Mucosa of descending colon (tissue), 3 donors: ENCODE results near the gene GATC. TPM values are rescaled to one million over a fixed set of nuclear protein-coding genes. Genes with fewer than 3 reads are reported as not detected.
A peak's percentile ranks its signal among the peaks of the same experiment; 100 is the strongest.

Source experiments
- ATAC-seq: fragments of 200-7000 bp; cut with Tn5 transposase; one replicate; pipeline ENCODE4 v1.9.1; 2020; ENCODE audit warnings: mild to moderate bottlenecking, moderate library complexity
- DNase-seq, 3 donors: peaks; one replicate each; pipeline ENCODE4 v3.0.0-alpha.2; 2020
- H3K36me3 ChIP-seq: fragments of 200-600 bp; one replicate; pipeline ENCODE4 v1.8.0; 2021; ENCODE audit warnings: low read depth, mild to moderate bottlenecking
- H3K4me1 ChIP-seq: fragments of 200-600 bp; one replicate; pipeline ENCODE4 v1.8.0; 2021; ENCODE audit warnings: low read depth, mild to moderate bottlenecking
- H3K4me3 ChIP-seq: fragments of 200-600 bp; one replicate; pipeline ENCODE4 v1.8.0; 2021; ENCODE audit warnings: mild to moderate bottlenecking
- H3K9me3 ChIP-seq: fragments of 200-600 bp; one replicate; pipeline ENCODE4 v1.8.0; 2021; ENCODE audit warnings: mild to moderate bottlenecking
- CTCF ChIP-seq: fragments of 200-600 bp; IDR thresholded peaks from one replicate; pipeline ENCODE4 v1.8.0; 2022; ENCODE audit warnings: antibody characterized with exemption, mild to moderate bottlenecking
- intact Hi-C, 2 donors: fragments of 100-400 bp; cut with DNase I in 1 of 2; cut with micrococcal nuclease in 1 of 2; formaldehyde crosslinking; loops; one replicate each; pipeline versions ENCODE4 v1.11.0 to v1.11.1; 2022; cut with DNase I, micrococcal nuclease
- total RNA-seq, 3 donors: library from RNA; stranded (reverse); fragmentation: NEBNext Ultra II Directional in 2 of 3; extraction: Animal tissue kit (Norgen Biotek cat#: 25700) in 2 of 3; gene quantifications; one replicate each; pipeline versions ENCODE4 v1.2.1 to v1.2.4, GENCODE V29; 2021 to 2023
- donor health status: DM: no; HTN: no; CAD: no; lungs with moderate emphysema.
- donor health status: DM: no; HTN: no; CAD: no.
- donor health status: DM: no; HTN: yes; CAD: no.

Gene GATC
- total RNA-seq, 3 donors from 2014 or later = 20.6 to 29.5 (median 26.8) TPM

- Histone ChIP-seq H3K4me1 (no peaks in the 10 kb centered on the region), H3K9me3 (no peaks in the 10 kb centered on the region), H3K36me3 (no peaks in the 10 kb centered on the region), H3K4me3 (no peak overlapping the region)
- ATAC-seq (no peak), DNase-seq (no peak)
- no peak for TF ChIP-seq CTCF
- intact Hi-C loops = no loop called here
Observed at GRCh38 chr12:120473807-120474615, 27.8 kb downstream of the GATC start.

DNA sequence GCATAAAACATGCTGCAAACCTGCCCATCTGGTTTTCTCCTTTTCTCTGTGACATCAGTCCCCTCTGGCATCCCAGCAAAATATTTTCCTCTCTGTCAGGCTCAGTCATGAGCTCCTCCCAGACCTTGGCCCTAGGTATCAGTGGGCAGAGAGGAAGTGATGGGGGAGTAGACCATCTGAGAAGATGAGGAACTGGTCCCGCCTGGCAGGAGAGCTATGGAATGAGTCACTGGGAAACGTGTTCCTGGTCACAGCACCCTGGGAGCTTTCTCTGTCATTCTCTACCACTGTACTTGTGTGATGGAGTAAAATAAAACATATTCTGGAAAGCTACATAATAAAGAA is 28.3 kb downstream of the GATC start:
- H3K9me3 ChIP-seq = no peaks in the 10 kb centered on the region
- intact Hi-C loops = no loop called here
- H3K4me1 ChIP-seq = no peaks in the 10 kb centered on the region
- no peak for DNase-seq
- no peak overlapping the region for H3K4me3 ChIP-seq
- no peak for TF ChIP-seq CTCF
- ATAC-seq = peak; percentile 70
- H3K36me3 ChIP-seq = no peaks in the 10 kb centered on the region

DNA sequence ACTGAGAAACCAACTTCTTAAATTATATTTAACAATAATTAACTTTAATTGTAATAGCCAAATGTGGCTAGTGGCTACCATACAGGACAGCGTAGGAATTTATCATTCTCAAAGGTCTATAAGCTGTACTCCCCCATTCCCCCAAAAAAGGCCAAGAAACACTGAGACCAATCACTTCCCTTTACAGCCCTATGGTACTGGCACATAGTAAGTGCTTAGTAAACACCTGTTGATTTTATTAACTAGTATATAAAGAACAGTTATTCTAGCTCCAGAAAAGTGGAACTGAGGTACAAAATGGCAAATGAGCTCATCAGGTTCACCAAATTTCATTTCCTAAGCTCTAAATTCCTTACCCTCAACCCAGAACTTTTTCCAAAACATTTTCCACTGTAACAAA is 29.4 kb downstream of the GATC start:
- intact Hi-C loops = no loop called here
- no peak for TF ChIP-seq CTCF

DNA sequence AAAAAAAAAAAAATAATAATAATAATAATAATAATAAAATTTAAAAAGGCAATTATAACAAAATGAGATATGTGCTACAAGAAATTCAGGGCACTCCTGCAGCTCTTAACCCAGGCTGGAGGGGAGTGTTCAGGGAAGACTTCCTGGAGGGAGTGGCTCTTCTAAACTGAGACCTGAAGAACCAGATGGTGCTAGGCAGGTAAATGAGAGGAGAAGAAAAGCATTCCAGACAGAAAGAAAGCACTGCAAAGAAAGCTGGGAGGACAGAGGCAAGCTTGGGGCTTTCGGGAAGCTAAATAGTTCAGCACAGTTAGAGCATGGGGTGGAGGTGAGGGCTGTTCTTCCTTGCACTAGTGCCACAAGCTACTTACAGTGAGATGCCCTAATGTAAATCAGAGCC is 33.2 kb downstream of the GATC start:
- H3K36me3 ChIP-seq = no peaks in the 10 kb centered on the region
- H3K9me3 ChIP-seq = no peaks in the 10 kb centered on the region
- DNase-seq = no peak
- H3K4me1 ChIP-seq = no peaks in the 10 kb centered on the region
- peak; percentile 79 for ATAC-seq
- intact Hi-C loops = no loop called here
- H3K4me3 ChIP-seq = no peak overlapping the region
- TF ChIP-seq CTCF = no peak

More for the DNA sequence above, 29.4 kb downstream of the GATC start:
- Histone ChIP-seq H3K4me1 (no peaks in the 10 kb centered on the region), H3K4me3 (no peak overlapping the region), H3K36me3 (no peaks in the 10 kb centered on the region), H3K9me3 (no peaks in the 10 kb centered on the region)
- ATAC-seq (no peak), DNase-seq (no peak)

DNA sequence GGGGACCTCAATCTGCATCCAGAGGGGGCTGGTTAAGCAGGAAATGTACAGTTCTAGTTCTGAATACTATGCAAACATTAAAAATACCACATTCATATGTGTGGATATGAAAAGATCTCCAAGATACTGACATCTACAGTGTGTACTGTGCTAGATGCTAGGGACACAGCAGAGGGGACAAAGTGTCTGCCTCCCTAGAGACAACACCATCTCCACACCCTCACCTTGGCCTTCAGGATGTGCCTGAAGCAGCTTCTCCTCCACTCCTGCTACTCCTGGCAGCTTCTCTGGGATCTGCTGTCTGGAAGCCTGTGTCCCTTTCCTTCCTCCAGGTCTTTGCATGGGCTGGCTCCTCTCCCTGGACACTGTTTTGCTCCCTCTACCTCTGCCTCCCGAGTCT is 34.0 kb downstream of the GATC start:
- DNase-seq (no peak), ATAC-seq (peak; percentile 25)
- no peak for TF ChIP-seq CTCF
- no peak overlapping the region for H3K4me3 ChIP-seq
- H3K9me3 ChIP-seq = no peaks in the 10 kb centered on the region
- H3K36me3 ChIP-seq = no peaks in the 10 kb centered on the region
- intact Hi-C loops = no loop called here
- H3K4me1 ChIP-seq = no peaks in the 10 kb centered on the region
